GM18502 (cell line): ENCODE results near the gene EVA1B.

Experiments
- ATAC-seq: cut with Tn5 transposase; IDR thresholded peaks from one replicate; pipeline ENCODE4 v1.9.1; 2021; ENCODE audit warnings: mild to moderate bottlenecking; ENCODE audit not compliant: unreplicated experiment, poor library complexity

The EVA1B gene

DNA sequence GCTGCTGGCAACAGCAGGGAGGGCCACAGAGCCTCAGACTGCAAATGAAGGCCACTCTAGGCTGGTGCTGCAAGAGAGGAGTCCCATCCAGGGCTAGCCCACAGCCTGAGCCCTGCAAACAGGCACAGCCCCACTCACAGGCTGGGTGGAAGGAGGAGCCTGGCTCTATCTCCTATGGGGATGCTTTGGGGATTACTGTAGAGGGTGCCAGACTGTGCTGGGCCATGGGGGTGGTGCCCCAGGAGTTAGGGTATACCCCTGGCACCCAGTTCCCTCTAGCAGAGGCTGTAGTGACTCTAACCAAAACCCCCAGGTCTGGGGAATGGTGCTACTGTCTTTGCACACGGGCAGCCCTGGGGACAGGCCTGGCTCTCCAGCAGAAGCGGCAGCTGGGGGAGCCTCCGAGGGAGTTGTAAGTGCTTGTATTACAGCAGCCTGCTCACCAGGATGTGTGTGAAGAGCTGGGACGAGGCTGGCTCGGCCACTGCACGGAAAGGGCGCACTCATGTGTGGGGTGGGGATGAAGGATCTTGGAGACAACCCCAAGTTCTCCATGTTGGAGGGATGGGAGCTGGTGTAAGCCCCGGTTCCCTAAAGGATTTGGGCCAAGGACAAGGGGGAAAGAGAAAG lies 23.4 kb upstream of the EVA1B start:
- no peak for ATAC-seq

DNA sequence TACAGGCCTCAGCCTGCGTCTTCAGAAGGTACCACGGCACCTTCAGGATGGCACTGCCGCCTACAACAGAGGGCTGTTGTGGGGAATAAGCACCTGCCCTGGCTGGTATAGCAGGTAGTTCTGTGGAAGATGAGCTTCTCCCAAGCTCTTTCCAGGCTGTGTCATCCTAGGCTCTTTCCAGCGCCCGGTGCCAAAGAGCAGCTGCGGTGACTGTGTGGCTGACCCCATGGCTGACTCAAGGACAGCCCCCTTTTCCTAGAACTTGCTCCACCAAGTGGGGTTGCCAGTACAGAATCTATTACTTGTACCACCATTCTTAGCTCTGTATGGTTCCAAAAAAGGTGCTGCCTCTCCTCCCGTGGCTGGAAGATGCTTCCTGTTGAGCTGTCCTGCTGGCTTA lies 21.9 kb upstream of the EVA1B start:
- no peak for ATAC-seq

GRCh38 chr1:36344395-36344680 lies 20.9 kb upstream of the EVA1B start:
- no peak for ATAC-seq

- no peak for ATAC-seq
Measured at GRCh38 chr1:36343651-36344394, 20.4 kb upstream of the EVA1B start.

DNA sequence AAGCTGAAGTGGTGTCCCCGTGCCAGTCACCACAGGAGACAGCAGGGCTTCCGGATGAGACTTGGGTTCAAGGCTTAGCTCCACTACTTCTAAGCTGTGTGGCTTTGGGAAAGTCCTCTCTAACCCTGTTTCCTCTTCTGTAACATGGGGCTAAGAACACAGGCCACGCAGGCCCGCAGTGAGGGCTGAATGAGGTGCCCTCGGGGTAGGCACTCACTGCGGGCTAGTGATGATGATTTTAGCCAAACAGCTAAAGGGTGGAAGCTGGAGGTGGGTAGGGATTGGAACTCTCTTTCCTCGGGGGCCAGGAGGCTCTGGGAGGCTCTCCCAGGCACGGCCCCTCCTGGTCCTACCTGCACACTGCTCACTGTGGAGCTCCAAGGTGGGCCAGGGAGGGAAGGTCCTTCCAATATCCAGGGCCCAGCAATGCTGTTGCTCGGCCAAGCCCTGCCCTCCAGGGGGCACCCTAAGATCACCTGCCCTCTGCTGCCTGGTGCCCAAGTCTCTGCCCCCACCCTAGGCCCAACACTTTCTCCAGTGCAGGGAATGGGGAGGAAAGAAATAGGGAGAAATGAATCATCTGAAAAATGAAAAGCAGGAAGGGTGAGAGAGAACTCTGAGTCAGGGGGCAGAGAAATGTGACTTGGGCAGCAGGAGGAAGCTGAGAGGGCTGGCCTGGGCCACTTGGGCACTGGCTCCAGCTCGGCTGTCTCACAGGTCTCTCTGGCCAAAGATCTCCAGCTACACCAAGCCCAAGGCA lies 19.2 kb upstream of the EVA1B start:
- no peak for ATAC-seq

- ATAC-seq = no peak
Measured at GRCh38 chr1:36341626-36342320, 18.3 kb upstream of the EVA1B start.

DNA sequence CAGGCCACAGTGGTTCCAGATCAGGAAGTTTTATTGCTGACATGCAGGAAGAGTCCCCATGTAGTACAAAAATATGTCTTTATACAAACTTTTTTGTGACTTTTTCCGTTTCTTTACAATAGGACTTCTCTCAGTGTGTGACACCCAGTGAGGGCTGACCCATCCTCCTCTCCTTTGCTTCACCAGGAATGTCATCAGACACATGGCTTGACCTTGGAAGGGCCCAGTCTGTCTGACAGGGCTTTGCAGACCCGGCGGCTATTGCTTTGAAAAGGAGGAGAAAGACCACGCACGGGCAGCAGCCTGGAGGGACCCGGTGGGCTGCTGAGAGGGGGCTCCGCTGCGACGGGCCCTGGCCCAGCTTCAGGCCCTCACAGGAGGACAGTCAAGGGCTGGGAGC lies 16.2 kb upstream of the EVA1B start:
- ATAC-seq = no peak

- ATAC-seq = no peak
Measured at GRCh38 chr1:36339215-36339614, 15.8 kb upstream of the EVA1B start.

- no peak for ATAC-seq
Measured at GRCh38 chr1:36337830-36338229, 14.4 kb upstream of the EVA1B start.

DNA sequence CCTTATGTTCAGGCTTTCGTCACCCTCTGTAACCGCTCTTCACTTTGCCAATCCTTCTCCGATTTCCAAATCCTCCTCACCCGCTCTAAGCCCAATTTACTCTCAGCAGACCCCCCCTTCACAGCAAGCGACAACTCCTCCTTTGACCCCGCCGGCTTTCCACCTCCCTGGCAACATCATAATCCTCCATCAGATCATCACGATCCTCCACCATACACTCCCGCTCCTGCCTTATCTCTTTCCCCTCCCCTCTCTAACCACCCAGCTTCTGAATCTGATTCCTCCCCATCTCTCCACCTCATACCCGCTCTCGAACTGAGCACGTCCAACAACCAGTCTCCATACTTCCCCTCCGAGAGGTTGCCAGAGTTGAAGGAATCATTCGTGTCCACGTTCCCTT lies 7.5 kb upstream of the EVA1B start:
- ATAC-seq = no peak

- ATAC-seq = no peak
Measured at GRCh38 chr1:36329817-36330216, 6.4 kb upstream of the EVA1B start.

DNA sequence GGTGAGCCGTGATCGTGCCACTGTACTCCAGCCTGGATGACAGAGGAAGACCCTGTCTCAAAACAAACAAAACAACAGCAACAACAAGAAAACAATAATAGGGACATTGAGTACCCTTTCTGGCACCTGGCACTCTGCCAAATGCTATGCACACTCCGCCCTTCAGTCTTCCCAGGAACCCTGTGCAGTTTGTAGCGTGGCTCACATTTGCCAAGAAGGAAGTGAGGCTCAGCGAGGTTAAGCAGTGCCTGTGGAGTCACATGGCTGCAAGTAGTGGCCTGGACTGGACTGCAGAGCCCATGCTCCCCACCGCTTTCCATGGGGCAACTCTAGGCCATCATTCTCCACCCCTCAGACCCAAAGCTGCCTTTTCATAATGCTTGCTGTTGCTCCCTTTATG lies 5.3 kb upstream of the EVA1B start:
- no peak for ATAC-seq

DNA sequence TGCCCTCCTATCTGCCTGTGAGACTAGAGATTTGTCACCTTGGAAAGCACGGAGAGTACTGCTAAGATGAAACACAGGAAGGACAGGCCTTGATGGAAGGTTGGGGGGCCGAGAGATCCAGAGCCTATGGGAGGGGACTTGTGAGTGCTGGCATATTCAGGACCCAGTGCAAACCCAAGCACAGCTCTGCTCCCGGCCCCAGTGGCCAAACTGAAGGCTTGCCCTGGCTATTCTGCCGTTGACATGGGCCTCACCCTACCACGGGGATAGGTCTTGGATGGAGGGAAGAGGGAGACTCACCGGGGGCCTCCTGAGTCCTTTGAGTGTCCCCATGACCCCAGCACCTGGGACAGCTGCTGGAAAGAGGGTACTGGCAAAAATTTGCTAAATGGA lies 4.6 kb upstream of the EVA1B start:
- no peak for ATAC-seq

DNA sequence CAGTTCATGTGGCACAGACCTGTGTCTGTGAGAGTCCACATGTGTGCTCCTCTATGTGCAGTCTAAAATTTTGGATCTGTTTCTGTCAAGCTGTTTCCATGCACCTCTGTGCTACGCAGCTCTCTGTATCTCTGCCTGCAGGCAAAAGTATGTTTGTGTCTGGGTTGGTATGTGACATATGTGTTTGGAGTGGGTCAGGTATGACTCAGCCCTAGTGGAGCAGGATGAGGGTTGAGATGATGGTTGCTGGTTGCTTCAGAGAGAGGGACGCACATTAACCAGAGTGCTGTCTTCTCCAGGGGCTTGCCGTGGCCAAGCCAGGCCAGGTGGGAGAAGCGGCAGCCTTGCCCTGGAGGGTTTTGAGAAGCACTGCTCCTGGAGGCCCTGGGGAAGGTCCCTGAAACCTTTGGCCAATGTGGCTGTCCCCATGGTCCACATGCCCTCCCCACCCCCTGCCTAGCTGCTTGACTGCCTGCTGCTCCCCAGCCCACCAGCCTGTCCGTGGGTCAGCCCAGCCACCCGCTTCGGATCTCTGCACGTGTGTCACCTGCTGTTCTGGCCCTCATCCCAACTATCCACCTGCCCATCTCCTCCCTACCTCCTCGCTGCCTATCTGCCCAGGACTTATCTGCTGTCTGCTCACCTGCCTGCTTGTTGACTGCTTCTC lies 4.1 kb upstream of the EVA1B start:
- ATAC-seq = no peak

GRCh38 chr1:36326499-36326898 lies 3.1 kb upstream of the EVA1B start:
- ATAC-seq = no peak

DNA sequence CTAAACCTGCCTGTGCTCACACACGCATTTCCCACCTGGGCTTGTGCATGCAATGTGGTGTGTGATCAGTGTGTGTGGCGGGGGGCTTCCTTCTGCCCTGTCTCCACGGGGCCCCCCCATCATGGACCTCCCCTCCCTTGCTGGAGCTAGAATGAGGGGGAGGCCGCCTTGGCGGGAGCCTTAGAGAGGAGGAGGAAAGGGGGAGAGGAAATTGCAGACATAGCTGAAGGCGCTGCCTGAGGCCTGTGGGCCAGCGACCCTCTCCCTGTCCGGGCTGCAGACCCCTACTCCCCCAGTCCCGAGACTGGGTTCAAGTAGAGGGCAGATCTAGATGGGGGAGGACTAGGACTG lies 883 bp upstream of the EVA1B start:
- no peak for ATAC-seq

GRCh38 chr1:36322786-36323635 lies 434 bp downstream of the EVA1B start:
- no peak for ATAC-seq

DNA sequence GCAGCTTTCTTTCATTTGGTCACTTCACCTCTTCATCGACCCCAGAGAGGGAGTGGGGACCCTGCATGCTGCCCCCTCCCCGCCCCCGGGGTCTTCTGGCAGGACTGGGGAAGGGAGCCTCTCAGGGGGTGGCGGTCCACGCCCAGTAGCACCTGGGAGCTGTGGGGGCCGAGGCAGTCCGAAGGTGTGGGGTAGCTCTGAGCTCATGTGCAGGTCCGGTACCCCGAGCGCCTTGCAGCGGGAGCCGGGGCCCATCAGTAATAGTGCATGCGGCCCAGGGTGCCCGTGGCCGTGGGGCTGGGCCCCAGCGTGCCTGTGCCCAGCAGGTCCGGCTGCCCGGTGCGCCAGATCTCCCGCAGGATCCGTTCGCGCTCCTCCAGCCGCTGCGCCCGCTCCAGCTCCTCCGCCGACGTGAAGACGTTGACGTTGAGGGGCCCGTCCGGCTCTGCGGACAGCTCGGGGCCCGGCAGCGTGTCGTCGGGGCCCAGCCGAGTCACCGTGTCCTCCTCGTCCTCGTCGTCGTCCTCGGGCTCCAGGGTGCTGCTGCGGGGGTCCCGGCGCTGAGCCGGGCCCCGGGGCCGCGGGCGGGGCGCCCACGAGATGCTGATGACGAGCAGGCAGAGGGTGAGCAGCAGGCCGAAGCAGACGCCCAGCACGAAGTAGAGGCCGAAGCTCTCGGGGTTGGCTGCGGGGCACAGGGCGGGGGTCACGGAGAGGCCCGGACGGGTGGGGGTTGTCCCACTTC lies 1.2 kb downstream of the EVA1B start:
- no peak for ATAC-seq
